M059J (cell line): ENCODE measurements around the gene CEP20. TPM values are rescaled to one million over a fixed set of nuclear protein-coding genes. Genes with fewer than 3 reads are reported as not detected.
A peak's percentile ranks its signal among the peaks of the same experiment; 100 is the strongest.
"Not testable (repeated sequence)": the region's sequence is repeated elsewhere in the genome, so short reads cannot be mapped to it uniquely, and the experiment has no call there.

Experiments
- DNase-seq: peaks from one replicate; pipeline ENCODE4 v3.0.0-alpha.2; 2012; ENCODE audit warnings: low read depth
- total RNA-seq: library from RNA; depleted of rRNA; stranded (reverse); fragments of >200 nt; shearing (Covaris generic); gene quantifications from 2 replicates; pipeline ENCODE4 v1.2.3, GENCODE V29; 2014; rRNA removed

The CEP20 gene, protein sequence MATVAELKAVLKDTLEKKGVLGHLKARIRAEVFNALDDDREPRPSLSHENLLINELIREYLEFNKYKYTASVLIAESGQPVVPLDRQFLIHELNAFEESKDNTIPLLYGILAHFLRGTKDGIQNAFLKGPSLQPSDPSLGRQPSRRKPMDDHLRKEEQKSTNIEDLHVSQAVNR
- total RNA-seq: 74.6 and 116 TPM in 2 replicates

DNA sequence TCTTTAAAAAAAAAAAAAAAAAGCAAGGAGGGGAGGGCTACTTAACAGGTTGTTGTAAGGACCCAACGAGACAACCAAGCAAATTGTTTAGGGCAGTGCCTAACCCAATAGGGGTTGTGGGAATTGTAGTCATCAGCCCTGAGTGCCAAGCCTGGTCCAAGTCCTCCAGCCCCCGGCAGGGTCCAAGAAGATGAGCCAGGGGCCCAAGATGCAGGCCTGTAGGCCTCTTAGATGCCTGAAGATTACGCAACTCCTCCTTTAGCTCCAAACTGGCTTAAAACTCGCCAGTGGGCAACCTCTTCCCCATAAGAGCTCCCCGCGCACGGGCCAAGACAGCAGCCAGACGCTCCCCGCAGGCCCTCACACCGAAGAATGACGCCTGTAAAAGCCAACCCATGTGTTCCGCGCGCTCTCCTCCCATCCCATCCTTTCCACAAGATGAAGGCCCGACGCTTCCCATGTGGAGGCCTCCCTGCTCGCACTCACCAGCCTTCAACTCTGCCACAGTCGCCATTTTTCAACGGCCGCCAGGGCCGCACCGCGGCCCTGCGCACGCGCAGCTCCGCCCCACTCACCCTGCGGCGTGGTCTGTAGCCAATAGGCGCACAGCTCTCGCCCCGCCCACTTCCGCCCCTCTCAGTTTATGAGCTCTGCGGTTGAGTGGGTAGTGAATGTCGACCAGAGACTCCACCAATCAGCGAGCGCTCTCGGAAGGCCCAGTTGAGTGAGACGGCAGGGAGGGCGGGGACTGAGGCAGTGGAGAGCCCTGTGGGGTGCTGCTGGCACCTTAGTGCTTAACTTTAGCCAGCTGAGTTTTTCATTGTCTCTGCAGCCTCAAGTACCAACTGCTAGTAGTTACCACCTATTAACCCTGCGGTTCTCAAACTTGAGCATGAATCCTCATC is at the start of gene CEP20:
TSS of gene CEP20 (minus strand) at position 532 of the 905 bp plus-strand sequence. CDS start at position 514, 18 bp downstream.
- DNase-seq: peak; percentile 99

DNA sequence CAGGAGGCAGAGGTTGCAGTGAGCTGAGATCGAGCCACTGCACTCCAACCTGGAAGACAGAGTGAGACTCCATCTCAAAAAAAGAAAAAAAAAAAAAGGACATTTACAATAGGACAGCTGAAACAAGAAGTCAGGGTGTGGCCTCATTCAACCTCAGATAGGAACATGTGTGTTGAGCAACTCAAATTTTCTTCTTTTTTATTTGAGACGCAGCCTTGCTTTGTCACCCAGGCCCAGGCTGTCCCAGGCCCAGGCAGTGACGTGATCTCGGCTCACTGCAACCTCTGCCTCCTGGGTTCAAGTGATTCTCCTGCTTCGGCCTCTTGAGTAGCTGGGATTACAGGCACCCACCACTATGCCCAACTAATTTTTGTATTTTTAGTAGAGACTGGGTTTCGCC is 48.4 kb upstream of the CEP20 start:
- DNase-seq: not testable (repeated sequence)

DNA sequence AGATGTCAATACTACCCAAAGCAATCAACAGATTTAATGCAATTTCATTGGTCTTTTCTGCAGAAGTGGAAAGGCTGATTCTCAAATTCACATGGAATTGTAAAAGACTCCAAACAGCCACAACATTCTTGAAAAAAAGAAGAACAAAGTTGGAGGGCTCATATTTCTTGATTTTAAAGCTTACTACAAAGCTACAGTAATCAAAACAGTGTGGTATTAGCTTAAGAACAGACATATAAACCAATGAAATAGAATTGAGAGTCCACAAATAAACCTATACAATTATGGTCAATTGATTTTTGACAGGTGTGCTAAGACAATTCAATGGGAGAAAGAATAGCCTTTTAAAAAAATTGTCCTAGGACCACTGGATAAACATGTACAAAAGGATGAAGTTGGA is 46.6 kb upstream of the CEP20 start:
- DNase-seq: no peak

DNA sequence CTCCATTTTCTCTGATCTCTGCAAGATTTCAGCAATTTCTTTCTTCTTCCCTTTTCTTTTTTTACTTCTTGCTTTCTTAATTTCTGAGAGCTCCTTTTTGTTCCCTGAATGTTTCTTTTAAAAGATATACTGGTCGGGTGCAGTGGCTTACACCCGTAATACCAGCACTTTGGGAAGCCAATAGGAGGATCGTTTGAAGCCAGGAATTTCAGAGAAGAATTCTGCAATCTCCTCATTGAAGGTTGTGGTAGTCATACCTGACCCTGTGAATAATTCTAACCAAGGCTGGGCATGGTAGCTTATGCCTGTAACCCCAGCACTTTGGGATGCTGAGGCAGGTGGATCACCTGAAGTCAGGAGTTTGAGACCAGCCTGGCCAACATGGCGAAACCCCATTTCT is 45.4 kb upstream of the CEP20 start:
- DNase-seq: no peak

DNA sequence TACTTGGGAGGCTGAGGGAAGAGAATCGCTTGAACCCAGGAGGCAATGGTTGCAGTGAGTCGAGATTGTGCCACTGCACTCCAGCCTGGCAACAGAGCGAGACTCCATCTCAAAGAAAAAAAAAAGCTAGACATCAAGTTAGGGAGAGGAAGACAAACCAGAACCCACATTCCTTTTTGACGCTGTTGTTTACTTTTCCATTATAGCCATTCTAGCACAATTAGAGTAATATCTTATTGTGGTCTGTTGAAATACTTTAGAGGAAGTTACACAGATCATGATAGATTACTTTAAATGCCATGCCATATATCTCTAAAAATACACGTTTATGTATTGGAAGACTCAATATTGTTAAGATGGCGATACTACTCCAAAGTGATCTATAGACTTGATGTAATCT is 44.5 kb upstream of the CEP20 start:
- DNase-seq: no peak

DNA sequence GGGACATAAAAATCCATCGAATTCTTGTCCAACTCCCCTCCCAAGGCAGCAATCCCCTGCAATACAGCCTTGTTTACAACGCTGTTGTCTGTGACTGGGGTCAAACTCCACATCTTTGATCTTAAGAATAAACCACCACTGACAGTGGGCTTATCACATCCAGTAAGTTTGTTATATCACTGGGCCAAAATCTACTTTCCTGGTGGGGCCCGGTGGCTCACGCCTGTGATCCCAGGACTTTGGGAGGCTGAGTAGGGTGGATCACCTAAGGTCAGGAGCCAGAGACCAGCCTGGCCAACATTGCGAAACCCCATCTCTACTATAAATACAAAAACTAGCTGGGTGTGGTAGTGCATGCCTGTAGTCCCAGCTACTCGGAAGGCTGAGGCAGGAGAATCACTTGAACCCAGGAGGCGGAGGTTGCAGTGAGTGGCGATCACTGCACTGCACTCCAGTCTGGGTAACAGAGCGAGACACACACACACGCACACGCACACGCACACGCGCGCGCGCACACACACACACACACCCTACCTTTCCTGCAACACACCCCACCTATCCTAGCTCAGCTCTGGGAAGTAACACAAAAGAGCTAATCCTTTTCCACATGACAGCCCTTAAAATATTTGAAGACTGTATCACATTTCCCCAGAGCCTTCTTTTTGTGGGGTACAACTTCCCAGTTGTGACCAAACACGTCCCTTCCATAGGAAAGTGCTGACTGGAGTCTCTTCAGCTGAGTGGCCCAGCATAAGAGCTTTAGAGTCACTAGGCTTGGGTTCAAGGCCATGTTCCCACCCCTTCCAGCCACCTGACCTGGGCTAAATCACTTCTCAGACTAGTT is 40.1 kb upstream of the CEP20 start:
- no peak for DNase-seq

DNA sequence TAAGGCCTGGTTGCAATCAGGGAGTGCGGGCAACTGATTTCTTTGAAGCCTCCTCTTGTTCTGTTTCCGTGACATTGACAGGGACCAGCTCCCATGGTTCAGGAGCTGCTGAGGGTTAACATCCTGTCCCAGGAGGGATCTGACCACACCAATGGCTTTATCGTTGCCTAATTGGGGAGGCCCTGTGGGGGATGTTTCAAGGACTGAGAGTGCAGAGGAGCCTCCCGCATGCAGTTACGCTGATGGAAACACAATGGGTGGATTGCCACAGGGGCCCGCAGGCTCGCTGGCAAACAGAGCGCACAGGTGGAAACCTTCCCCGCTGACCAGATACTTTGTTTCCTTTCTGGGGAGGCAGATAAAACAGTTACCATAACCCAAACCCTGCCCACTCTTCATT is 37.2 kb upstream of the CEP20 start:
- DNase-seq: no peak

DNA sequence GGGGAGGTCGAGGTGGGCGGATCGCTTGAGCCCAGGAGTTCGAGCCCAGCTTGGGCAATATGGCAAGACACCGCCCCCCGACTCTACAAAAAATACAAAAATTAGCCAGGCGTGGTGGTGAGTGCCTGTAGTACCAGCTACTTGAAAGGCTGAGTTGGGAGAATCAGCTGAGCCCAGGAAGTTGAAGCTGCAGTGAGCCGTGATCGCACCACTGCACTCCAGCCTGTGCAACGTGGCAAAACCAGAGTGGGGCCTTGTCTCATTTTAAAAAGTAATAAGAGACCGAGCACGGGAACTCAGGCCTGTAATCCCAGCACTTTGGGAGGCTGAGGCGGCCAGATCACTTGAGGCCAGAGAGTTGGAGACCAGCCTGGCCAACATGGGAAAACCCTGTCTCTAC is 36.6 kb upstream of the CEP20 start:
- no peak for DNase-seq

DNA sequence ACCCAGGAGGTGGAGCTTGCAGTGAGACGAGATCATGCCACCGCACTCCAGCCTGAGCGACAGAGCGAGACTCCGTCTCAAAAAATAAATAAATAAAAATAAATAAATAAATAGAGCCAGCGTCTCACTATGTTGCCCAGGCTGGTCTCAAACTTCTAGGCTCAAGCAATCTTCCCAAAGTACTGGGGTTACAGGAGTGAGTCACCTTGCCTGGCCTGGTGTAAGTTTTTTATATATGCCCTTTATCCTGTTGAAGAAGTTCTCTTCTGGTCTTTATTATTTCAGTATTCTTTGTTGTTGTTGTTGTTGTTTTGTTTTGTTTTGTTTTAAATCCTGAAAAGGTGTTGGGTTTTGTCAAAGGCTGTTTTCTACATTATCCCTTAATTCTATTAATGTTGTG is 30.9 kb upstream of the CEP20 start:
- DNase-seq: peak; percentile 30

DNA sequence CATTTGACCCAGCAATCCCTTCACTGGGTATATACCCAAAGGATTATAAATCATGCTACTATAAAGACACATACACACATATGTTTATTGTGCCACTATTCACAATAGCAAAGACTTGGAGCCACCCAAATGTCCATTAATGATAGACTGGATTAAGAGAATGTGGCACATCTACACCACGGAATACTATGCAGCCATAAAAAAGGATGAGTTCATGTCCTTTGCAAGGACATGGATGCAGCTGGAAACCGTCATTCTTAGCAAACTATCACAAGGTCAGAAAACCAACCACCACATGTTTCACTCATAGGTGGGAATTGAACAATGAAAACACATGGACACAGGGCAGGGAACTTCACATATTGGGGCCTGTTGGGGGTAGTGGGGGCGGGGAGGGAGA is 29.9 kb upstream of the CEP20 start:
- not testable (repeated sequence) for DNase-seq

DNA sequence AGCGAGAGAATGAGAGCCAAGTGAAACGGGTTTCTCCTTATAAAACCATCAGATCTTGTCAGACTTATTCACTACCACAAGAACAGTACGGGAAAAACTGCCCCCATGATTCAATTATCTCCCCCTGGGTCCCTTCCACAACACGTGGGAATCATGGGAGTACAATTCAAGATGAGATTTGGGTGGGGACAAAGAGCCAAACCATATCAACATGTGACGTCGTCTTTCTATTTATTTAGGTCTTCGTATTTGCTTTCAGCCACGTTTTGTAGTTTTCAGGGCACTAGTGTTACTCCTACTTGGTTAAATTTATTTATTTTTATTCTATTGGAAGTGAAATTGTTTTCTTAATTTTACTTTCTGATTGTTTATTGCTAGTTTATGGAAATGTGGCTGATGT is 27.9 kb upstream of the CEP20 start:
- no peak for DNase-seq

DNA sequence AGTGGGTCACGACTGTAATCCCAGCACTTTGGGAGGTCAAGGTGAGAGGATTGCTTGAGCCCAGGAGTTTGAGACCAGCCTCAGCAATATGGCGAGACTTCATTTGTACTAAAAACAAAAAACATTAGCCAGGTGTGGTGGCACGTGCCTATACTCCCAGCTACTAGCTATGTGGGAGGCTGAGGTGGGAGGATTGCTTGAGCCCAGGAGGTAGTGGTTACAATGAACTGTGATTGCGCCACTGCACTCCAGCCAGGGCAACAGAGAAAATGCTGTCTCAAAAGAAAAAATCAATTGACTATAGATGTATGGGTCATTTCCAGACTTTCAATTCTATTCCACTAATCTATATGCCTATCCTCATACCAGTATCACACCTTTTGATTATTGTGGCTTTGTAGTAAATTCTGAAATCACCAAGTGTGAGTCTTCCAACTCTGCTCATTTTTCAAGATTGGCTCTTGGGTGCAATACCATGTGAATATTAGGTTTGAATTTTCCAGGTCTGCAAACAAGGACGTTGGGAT is 27.2 kb upstream of the CEP20 start:
- no peak for DNase-seq

DNA sequence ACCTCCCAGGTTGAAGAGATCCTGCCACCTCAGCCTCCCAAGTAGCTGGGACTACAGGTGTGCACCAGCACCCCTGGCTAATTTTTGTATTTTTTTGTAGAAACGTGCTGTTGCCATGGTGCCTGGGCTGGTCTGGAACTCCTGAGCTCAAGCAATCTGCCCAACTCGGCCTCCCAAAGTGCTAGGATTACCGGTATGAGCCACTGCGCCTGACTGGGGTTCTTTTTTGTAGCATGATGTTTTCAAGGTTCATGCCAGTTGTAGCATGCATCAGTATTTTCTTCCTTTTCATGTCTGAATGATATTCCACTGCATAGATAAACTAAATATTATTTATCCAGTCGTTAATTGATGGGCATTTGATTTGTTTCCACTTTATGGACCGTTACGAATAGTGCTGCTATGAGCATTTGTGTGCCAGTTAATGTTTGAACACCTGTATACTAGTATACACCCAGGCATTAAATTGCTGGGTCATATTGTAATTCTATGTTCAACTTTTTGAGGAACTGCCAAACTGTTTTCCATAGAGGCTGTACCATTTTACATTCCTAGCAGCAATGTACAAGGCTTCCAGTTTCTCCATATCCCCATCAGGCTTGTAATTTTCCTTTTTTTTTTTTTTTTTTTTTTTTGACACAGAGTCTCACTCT is 24.8 kb upstream of the CEP20 start:
- no peak for DNase-seq

DNA sequence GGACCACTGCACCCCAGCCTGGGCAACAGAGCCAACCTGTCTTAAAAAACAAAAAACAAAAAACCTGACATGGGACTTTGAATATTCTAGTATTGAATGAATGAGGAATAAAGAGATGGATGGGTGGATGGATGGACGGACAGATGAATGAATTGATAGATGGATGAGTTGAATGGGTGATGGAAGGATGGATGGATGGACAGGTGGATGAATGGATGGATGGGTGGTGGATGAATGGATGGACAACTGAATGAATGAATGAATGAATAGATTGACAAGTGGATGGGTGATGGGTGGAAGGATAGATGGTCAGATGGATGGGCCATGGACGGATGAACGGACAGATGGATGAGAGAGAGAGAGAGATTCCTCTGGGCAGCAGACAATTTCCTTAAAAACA is 22.8 kb upstream of the CEP20 start:
- no peak for DNase-seq

DNA sequence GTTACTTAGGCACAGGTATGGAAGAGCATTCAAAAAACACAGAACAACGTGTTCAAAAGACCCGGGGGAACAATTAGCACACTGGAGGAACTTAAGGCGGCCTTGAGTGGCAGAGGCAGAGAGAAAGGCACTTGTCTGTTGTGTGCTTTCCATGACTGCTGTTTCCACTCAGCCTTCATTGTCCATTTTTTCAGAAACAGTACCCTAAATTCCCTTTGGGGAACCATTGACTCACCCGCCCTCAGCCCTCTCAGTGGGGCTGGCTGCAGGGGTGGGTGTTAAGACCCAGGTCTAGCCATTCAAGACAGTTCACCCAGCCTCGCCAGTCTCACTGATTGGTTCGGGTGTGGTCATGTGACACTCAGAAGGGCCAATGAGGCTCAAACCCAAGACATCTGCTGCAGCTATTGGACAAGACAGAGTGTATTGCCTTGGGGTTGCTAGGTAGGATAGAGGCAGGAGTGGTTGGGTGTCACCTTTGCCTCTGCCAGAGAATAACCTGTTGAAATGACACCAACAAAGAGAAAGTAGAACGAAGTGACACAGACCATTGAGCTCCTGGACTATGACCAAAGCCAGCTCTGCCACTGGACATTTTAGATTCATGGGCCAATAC is 19.6 kb upstream of the CEP20 start:
- DNase-seq: peak; percentile 70

DNA sequence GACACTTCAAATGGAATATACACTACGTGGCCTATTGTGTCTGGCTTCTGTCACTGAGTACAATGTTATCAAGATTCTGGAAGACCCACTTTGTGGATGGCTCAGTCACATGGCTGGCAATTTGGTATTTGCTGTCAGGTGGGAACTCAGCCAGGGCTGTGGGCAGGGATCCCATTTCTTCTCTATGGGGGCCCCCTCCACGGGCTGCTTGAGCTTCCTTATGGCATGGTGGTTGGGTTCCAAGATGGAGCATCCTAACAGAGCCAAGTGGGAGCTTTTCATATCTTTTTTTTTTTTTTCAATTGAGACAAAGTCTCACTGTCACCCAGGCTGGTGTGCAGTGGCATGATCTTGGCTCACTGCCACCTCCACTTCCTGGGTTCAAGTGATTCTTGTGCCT is 18.0 kb upstream of the CEP20 start:
- no peak for DNase-seq

DNA sequence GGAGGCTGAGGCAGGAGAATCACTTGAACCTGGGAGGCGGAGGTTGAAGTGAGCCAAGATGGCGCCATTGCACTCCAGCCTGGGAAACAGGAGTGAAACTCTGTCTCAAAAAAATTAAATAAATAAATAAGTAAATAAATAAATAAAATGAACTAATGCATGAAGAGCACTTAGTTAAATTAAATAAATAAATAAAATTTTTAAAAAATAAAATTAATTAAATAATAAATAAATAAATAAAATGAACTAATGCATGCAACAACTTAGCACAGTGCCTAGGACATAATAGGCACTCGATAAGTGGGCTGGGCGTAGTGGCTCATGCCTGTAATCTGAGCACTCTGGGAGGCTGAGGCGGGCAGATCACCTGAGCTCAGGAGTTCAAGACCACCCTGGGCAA is 15.6 kb upstream of the CEP20 start:
- no peak for DNase-seq

DNA sequence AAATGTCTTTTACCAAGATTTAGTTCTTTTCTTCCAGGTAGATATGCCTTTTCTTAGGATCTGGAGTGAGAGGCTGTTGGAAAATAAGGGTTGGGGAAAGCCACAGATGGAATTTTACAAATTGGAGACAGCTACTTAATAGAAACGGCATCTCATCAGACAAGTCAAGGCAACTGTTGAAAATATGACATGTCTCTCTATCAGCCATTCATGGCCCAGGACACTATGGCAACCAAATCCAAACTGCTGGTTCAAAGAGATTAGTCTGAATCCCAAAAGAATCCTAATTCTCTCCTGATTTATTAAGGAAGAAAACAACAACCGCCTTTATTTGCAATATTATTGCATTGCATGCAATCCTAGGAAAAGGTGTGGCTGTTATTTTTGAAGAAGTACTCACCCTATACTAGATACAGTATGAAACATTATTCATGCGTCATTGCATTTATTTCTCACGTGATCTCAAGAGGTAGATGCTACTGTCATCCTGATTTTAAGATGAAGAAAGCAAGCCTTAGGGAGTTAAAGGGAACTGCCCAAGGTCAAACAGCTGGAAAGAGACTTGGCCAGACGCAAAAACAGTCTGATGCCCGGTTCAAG is 12.6 kb upstream of the CEP20 start:
- DNase-seq: no peak

DNA sequence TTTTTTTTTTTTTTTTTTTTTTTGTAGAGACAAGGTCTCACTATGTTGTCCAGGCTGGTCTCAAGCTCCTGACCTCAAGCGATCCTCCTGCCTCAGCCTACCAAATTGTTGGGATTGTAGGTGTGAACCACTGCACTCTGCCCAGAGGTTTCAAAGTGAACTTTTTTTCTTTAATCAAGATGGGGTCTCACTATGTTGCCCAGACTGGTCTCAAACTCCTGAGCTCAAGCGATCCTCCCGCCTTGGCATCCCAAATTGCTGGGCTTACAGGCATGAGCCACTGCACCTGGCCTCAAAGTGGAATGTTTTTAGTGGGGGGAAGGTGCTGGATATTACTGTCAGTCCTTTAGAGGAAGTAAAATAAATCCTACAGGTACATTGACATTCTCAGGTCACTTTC is 12.0 kb upstream of the CEP20 start:
- DNase-seq: no peak

DNA sequence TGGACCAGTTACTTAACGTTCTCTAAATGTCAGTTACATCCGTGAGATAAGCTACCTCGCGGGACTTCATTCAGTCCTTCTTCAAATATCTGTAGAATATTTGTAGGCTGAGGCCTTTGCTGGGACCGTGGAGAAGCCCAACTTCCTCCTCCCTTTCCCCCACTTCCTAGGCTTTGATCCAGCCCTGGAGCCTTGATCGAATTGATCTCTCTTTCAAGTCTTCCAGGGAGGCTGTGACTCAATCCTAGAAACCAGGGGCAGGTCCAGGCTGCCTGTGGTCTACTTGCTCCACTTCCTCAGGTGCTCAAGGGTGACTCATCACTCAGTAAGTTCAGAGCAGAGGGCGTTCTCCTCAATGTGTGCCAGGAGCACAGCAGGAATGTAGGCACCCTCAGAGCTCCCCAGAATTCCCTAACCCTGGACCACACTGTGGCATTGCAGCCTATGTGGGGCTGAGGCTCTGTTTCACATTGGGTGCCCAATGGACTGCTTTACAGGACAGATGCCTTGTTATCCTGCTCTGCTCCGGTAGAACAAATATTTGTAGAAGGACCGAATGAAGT is 11.2 kb upstream of the CEP20 start:
- DNase-seq: peak; percentile 98
